IMR-90 (cell line): ENCODE data around the gene ZNF471. TPM values are rescaled to one million over a fixed set of nuclear protein-coding genes. Genes with fewer than 3 reads are reported as not detected.

Experiments
- ATAC-seq: fragments of 200-7000 bp; cut with Tn5 transposase; 2 replicates; pipeline ENCODE4 v1.9.1; 2020; ENCODE audit warnings: low read depth, mild to moderate bottlenecking, moderate library complexity
- BruUV-seq: library from RNA; stranded (reverse); fragments of 400-500 nt; replicated peaks from 2 replicates; lab custom pipeline; 2021; lab: Mats Ljungman, UMichigan
- CTCF ChIA-PET: fragments of 300-600 bp; formaldehyde crosslinking; extraction: SDS; loops from one replicate; lab custom pipeline; 2021; ENCODE audit warnings: antibody characterized with exemption; lab: Yijun Ruan, JAX
- POLR2A ChIA-PET: fragments of 300-600 bp; sonication (Branson Sonifier 250); formaldehyde crosslinking; loops from one replicate; lab custom pipeline; 2022; ENCODE audit warnings: antibody characterized with exemption; ENCODE audit not compliant: unreplicated experiment; lab: Charles Lee
- DNase-seq: peaks from one replicate; pipeline ENCODE4 v3.0.0; 2013
- H2AFZ ChIP-seq: replicated peaks from 2 replicates; pipeline ENCODE3; 2013; ENCODE audit warnings: low read length, mild to moderate bottlenecking; ENCODE audit not compliant: poor library complexity
- H2AK5ac ChIP-seq: 2 replicates; pipeline ENCODE4 v1.6.1; 2013; ENCODE audit warnings: low read depth, low read length, inconsistent platforms
- H2AK9ac ChIP-seq: replicated peaks from 2 replicates; pipeline ENCODE3; 2013; ENCODE audit warnings: mild to moderate bottlenecking, low read depth, low read length, moderate library complexity; ENCODE audit not compliant: poor library complexity
- H2BK120ac ChIP-seq: 2 replicates; pipeline ENCODE4 v1.6.1; 2013; ENCODE audit warnings: low read depth, low read length, inconsistent platforms
- H2BK15ac ChIP-seq: 3 replicates; pipeline ENCODE4 v1.6.1; 2013; ENCODE audit warnings: low read depth, low read length, inconsistent platforms
- H2BK20ac ChIP-seq: 2 replicates; pipeline ENCODE4 v1.6.1; 2013; ENCODE audit warnings: low read depth, mild to moderate bottlenecking, inconsistent platforms, low read length, moderate library complexity
- H2BK5ac ChIP-seq: 2 replicates; pipeline ENCODE4 v1.6.1; 2013; ENCODE audit warnings: mild to moderate bottlenecking, low read depth, low read length, inconsistent platforms; ENCODE audit not compliant: poor library complexity, severe bottlenecking
- H3K14ac ChIP-seq: replicated peaks from 2 replicates; pipeline ENCODE4 v1.6.1; 2013; ENCODE audit warnings: low read depth, low read length, inconsistent platforms
- H3K18ac ChIP-seq: 2 replicates; pipeline ENCODE4 v1.6.1; 2013; ENCODE audit warnings: low read depth, low read length, control low read depth
- H3K23ac ChIP-seq: 2 replicates; pipeline ENCODE4 v1.6.1; 2013; ENCODE audit warnings: low read depth, low read length, inconsistent platforms
- H3K27ac ChIP-seq: 2 replicates; pipeline ENCODE4 v1.5.1; 2013; ENCODE audit warnings: mild to moderate bottlenecking, control low read depth, low read length; ENCODE audit not compliant: insufficient read depth
- H3K27me3 ChIP-seq: 2 replicates; pipeline ENCODE4 v1.6.1; 2013; ENCODE audit warnings: low read length; ENCODE audit not compliant: control insufficient read depth, insufficient read depth
- H3K36me3 ChIP-seq: 2 replicates; pipeline ENCODE4 v1.6.1; 2013; ENCODE audit warnings: low read length, mixed read lengths; ENCODE audit not compliant: control insufficient read depth, insufficient read depth
- H3K4ac ChIP-seq: 2 replicates; pipeline ENCODE4 v1.6.1; 2013; ENCODE audit warnings: low read depth, low read length, inconsistent platforms
- H3K4me1 ChIP-seq: 2 replicates; pipeline ENCODE4 v1.6.1; 2013; ENCODE audit warnings: low read length, mixed read lengths; ENCODE audit not compliant: control insufficient read depth, insufficient read depth
- H3K4me2 ChIP-seq: 2 replicates; pipeline ENCODE4 v1.6.1; 2013; ENCODE audit warnings: low read depth, mild to moderate bottlenecking, control low read depth, low read length, moderate library complexity
- H3K4me3 ChIP-seq: 2 replicates; pipeline ENCODE4 v1.5.1; 2013; ENCODE audit warnings: low read depth, mild to moderate bottlenecking, control low read depth, low read length, moderate library complexity; ENCODE audit not compliant: insufficient read depth
- H3K56ac ChIP-seq: 2 replicates; pipeline ENCODE4 v1.6.1; 2013; ENCODE audit warnings: low read length, inconsistent platforms; ENCODE audit not compliant: insufficient read depth; ENCODE audit errors: extremely low read depth
- H3K79me1 ChIP-seq, 2 experiments: 2 replicates each; pipeline ENCODE4 v1.6.1; 2013; ENCODE audit warnings: low read length in 2 of 2, inconsistent platforms in 1 of 2, low read depth in 1 of 2
- H3K9ac ChIP-seq: 2 replicates; pipeline ENCODE4 v1.6.1; 2013; ENCODE audit warnings: low read depth, low read length, control low read depth
- H3K9me1 ChIP-seq: 2 replicates; pipeline ENCODE4 v1.6.1; 2013; ENCODE audit warnings: low read length, inconsistent platforms; ENCODE audit not compliant: insufficient read depth
- H3K9me3 ChIP-seq: 2 replicates; pipeline ENCODE4 v1.6.1; 2013; ENCODE audit warnings: low read length; ENCODE audit not compliant: control insufficient read depth, insufficient read depth
- H4K20me1 ChIP-seq: 2 replicates; pipeline ENCODE4 v1.6.1; 2013; ENCODE audit warnings: low read length, inconsistent platforms; ENCODE audit not compliant: insufficient read depth
- H4K5ac ChIP-seq: 2 replicates; pipeline ENCODE4 v1.6.1; 2013; ENCODE audit warnings: mild to moderate bottlenecking, low read depth, low read length, control low read depth
- H4K8ac ChIP-seq, 2 experiments: 2 replicates each; pipeline ENCODE4 v1.6.1; 2013; ENCODE audit warnings: low read depth in 2 of 2, low read length in 2 of 2, control low read depth in 1 of 2, inconsistent platforms in 1 of 2
- H4K91ac ChIP-seq: 2 replicates; pipeline ENCODE4 v1.6.1; 2013; ENCODE audit warnings: low read depth, low read length, inconsistent platforms; ENCODE audit not compliant: insufficient read depth
- NFE2L2 ChIP-seq: fragments of 150-350 bp; IDR thresholded peaks from 2 replicates; pipeline ENCODE4 v1.6.1; 2016; ENCODE audit warnings: low read depth, mild to moderate bottlenecking, low read length
- POLR2A ChIP-seq: IDR thresholded peaks from 2 replicates; pipeline ENCODE4 v1.6.1; 2012; ENCODE audit warnings: mild to moderate bottlenecking, low read depth, low read length
- WGBS, 2 experiments: methylation state at CpG; one replicate each; pipeline versions ENCODE4 v1.1.5 to v1.1.7; 2013; ENCODE audit warnings: missing lambda C conversion rate in 2 of 2; ENCODE audit not compliant: insufficient read length in 1 of 2; ENCODE audit errors: extremely low coverage in 2 of 2; 5-methylcytosine and 5-hydroxymethylcytosine counted together
- dilution Hi-C: fragments of 300-500 bp; cut with HindIII; formaldehyde crosslinking; loops from one replicate; pipeline ENCODE4 v1.14.3; 2018; ENCODE audit warnings: low sequenced_read_pairs; ENCODE audit not compliant: unreplicated experiment
- in situ Hi-C: fragments of 300-500 bp; cut with MboI; formaldehyde crosslinking; loops from 3 replicates; pipeline ENCODE4 v1.14.3; 2019; ENCODE audit warnings: low sequenced_read_pairs, inconsistent platforms, mixed read lengths
- intact Hi-C: fragments of 100-400 bp; cut with micrococcal nuclease; formaldehyde crosslinking; loops from 2 replicates; pipeline ENCODE4 v1.10.0; 2022
- polyA plus RNA-seq, 3 experiments: library from polyadenylated mRNA; depleted of rRNA; stranded (reverse); fragments of >200 nt; gene quantifications; 2 replicates each; pipeline ENCODE4 v1.2.3, GENCODE V29; 2012; ENCODE audit warnings: low replicate concordance in 1 of 3
- total RNA-seq: library from RNA; depleted of rRNA; stranded (reverse); fragments of >200 nt; gene quantifications from 2 replicates; pipeline ENCODE4 v1.2.3, GENCODE V29; 2012

ZNF471 gene
- total and polyA plus RNA-seq, 2 of the 4 experiments (the other 2 are of a cell fraction) = 2.3 to 2.5 TPM

DNA sequence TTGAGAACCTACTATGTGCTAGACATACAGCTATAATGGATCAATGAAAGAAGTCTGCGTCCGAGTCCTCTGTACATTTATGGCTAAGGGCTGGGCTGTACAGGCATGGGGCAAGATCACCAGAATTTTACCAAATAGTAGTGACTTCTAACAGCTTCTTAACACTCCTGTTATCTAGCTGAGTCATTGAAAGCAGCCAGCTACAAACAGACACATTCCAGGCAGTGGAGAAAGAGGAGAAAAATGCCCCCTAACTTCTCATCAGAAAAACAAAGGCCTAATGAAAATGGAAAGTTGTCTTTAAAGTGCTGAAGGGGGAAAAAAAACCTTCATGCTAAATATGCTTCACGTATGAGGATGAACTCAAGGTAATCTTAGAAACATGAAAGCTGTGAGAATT, 16.3 kb upstream of the ZNF471 start:
- Histone ChIP-seq H4K20me1 (no peaks in the 10 kb centered on the region), H2BK5ac (no peak overlapping the region), H2AK9ac (no peak overlapping the region), H2AFZ (no peak overlapping the region), H3K14ac (no peak overlapping the region), H4K8ac (no peak overlapping the region), H3K9me1 (no peaks in the 10 kb centered on the region), H4K5ac (no peak overlapping the region), H3K9me3 (peaks cover 17% of the 10 kb centered on the region), H3K18ac (no peak overlapping the region), H3K27me3 (no peaks in the 10 kb centered on the region), H4K91ac (no peak overlapping the region), H2BK120ac (no peak overlapping the region), H3K27ac (no peak overlapping the region), H2BK15ac (no peak overlapping the region), H2BK20ac (no peak overlapping the region), H3K4me1 (no peaks in the 10 kb centered on the region), H3K23ac (no peak overlapping the region), H3K36me3 (peaks cover 9% of the 10 kb centered on the region), H3K9ac (no peak overlapping the region), H3K79me1 (peaks cover 0 to 17% of the 10 kb centered on the region in 2 experiments; a peak in 3 of 4 replicates), H2AK5ac (no peak overlapping the region), H3K4ac (no peak overlapping the region), H3K4me2 (no peak overlapping the region), H3K4me3 (no peak overlapping the region), H3K56ac (no peak overlapping the region)
- TF ChIP-seq POLR2A = no peak
- TF ChIP-seq NFE2L2 = peak; percentile 62; the same call in 1 of the 2 replicates
- ATAC-seq (no peak; the same call in 1 of the 2 replicates), DNase-seq (peak; percentile 26)
- in situ Hi-C loops (no loop called here), intact Hi-C loops (no loop called here), dilution Hi-C loops (no loop called here)
- ChIA-PET CTCF (no interaction called here), POLR2A (no interaction called here)
- BruUV-seq = no TSS peak
- no CpG with 5 or more reads among the region's 3 CpGs for WGBS, 2 experiments
